ENCODE measurements around the gene IL1R1.

The IL1R1 gene

GRCh38 chr2:102217032-102217431, 74.5 kb downstream of the IL1R1 start:
- no peak for DNase-seq (ENCODE audit: low read depth)
- no peak overlapping the region for H3K4me3 ChIP-seq (replicated peaks; ENCODE audit: low read depth, low read length)
- TF ChIP-seq CTCF (IDR thresholded peaks at IDR 0.05; ENCODE audit: low read length, missing control alignments) = no peak

- no peak overlapping the region for H3K4me3 ChIP-seq (replicated peaks; ENCODE audit: low read depth, low read length)
- no peak for DNase-seq (ENCODE audit: low read depth)
- TF ChIP-seq CTCF (IDR thresholded peaks at IDR 0.05; ENCODE audit: low read length, missing control alignments) = no peak
Measured at GRCh38 chr2:102224824-102225739, 82.5 kb downstream of the IL1R1 start.

GRCh38 chr2:102226171-102226570, 83.6 kb downstream of the IL1R1 start:
- no peak for TF ChIP-seq CTCF (IDR thresholded peaks at IDR 0.05; ENCODE audit: low read length, missing control alignments)
- no peak for DNase-seq (ENCODE audit: low read depth)
- no peak overlapping the region for H3K4me3 ChIP-seq (replicated peaks; ENCODE audit: low read depth, low read length)

GRCh38 chr2:102226612-102227391, 84.3 kb downstream of the IL1R1 start:
- TF ChIP-seq CTCF (IDR thresholded peaks at IDR 0.05; ENCODE audit: low read length, missing control alignments) = no peak
- peak; percentile 51 for DNase-seq (ENCODE audit: low read depth)
- no peak overlapping the region for H3K4me3 ChIP-seq (replicated peaks; ENCODE audit: low read depth, low read length)

GRCh38 chr2:102229141-102229769, 86.7 kb downstream of the IL1R1 start:
- H3K4me3 ChIP-seq (replicated peaks; ENCODE audit: low read depth, low read length) = no peak overlapping the region
- no peak for TF ChIP-seq CTCF (IDR thresholded peaks at IDR 0.05; ENCODE audit: low read length, missing control alignments)
- DNase-seq (ENCODE audit: low read depth) = no peak
